SU-DHL-6 (cell line): ENCODE data around the gene GMDS.

Experiments used
- EZH2phosphoT487 ChIP-seq: fragments of 200-600 bp; sonication (generic), shearing (Covaris generic); conservative IDR thresholded peaks from 2 replicates; pipeline ENCODE4 v1.6.1; 2018; ENCODE audit warnings: mild to moderate bottlenecking, antibody characterized with exemption, low read length, moderate library complexity, mixed read lengths
- TF ChIP-seq, protein P1 (sequence below): fragments of 200-600 bp; sonication (generic); IDR thresholded peaks from one replicate; pipeline ENCODE4 v1.5.1; 2017; ENCODE audit warnings: antibody characterized with exemption, mild to moderate bottlenecking, low read length, moderate library complexity; ENCODE audit not compliant: insufficient read depth, poor library complexity, severe bottlenecking

DNA sequence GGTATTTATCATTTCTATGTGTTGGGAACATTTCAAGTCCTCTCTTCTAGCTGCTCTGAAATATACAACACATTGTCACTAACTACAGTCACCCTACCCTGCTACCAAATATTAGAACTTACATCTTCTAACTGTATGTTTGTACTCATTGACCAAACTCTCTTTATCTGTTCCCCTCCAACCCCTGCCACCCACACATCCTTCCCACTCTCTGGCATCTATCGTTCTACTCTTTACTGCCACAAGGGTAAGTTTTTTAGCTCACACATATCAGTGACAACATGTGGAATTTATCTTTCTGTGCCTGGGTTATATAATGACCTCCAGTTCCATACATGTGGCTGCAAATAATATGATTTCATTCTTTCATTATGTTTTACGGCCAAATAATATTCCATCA lies 171.9 kb downstream of the GMDS start:
- TF ChIP-seq, protein P1, sequence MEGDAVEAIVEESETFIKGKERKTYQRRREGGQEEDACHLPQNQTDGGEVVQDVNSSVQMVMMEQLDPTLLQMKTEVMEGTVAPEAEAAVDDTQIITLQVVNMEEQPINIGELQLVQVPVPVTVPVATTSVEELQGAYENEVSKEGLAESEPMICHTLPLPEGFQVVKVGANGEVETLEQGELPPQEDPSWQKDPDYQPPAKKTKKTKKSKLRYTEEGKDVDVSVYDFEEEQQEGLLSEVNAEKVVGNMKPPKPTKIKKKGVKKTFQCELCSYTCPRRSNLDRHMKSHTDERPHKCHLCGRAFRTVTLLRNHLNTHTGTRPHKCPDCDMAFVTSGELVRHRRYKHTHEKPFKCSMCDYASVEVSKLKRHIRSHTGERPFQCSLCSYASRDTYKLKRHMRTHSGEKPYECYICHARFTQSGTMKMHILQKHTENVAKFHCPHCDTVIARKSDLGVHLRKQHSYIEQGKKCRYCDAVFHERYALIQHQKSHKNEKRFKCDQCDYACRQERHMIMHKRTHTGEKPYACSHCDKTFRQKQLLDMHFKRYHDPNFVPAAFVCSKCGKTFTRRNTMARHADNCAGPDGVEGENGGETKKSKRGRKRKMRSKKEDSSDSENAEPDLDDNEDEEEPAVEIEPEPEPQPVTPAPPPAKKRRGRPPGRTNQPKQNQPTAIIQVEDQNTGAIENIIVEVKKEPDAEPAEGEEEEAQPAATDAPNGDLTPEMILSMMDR: no peak
- no peak for TF ChIP-seq EZH2phosphoT487
